Epithelial cell of proximal tubule (primary cell): ENCODE results near the gene CDC14A. TPM values are rescaled to one million over a fixed set of nuclear protein-coding genes. Genes with fewer than 3 reads are reported as not detected.
A peak's percentile ranks its signal among the peaks of the same experiment; 100 is the strongest.

Source experiments
- DNase-seq: peaks from one replicate; pipeline ENCODE4 v3.0.0-alpha.2; 2011; ENCODE audit warnings: low read depth
- H3K4me3 ChIP-seq: 2 replicates; pipeline ENCODE4 v1.5.1; 2011; ENCODE audit warnings: low read depth, mild to moderate bottlenecking, low read length
- total RNA-seq: library from RNA; depleted of rRNA; stranded (reverse); fragments of >200 nt; gene quantifications from 2 replicates; pipeline ENCODE4 v1.2.3, GENCODE V29; 2015
- TF ChIP-seq, protein P1 (sequence below): conservative IDR thresholded peaks from 2 replicates; pipeline ENCODE4 v1.5.1; 2012; ENCODE audit warnings: low read depth, mild to moderate bottlenecking, low read length

CDC14A gene
- total RNA-seq, 1 donor from 2014 or later: 7.4 TPM

DNA sequence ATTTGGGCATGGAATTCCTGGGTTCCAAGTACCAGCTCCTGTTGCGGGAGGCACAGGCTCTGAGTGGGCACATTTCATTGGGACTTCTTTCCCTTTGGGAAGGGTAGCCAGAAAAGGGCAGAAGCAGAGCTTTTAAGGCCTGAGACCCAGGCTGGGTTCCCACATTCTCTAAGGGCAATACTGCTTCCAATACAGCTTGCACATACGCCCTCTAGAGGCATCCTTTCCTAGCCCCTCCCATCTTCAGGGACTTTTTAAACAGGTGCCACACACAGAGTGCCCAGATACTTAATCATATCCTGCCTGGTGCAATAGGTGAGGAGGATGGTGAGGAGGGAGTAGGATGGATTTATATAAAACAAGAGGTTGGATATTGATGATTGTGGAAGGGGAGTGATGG, 191.3 kb downstream of the CDC14A start:
- DNase-seq: no peak
- TF ChIP-seq, protein P1, sequence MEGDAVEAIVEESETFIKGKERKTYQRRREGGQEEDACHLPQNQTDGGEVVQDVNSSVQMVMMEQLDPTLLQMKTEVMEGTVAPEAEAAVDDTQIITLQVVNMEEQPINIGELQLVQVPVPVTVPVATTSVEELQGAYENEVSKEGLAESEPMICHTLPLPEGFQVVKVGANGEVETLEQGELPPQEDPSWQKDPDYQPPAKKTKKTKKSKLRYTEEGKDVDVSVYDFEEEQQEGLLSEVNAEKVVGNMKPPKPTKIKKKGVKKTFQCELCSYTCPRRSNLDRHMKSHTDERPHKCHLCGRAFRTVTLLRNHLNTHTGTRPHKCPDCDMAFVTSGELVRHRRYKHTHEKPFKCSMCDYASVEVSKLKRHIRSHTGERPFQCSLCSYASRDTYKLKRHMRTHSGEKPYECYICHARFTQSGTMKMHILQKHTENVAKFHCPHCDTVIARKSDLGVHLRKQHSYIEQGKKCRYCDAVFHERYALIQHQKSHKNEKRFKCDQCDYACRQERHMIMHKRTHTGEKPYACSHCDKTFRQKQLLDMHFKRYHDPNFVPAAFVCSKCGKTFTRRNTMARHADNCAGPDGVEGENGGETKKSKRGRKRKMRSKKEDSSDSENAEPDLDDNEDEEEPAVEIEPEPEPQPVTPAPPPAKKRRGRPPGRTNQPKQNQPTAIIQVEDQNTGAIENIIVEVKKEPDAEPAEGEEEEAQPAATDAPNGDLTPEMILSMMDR: peak; percentile 50
- H3K4me3 ChIP-seq: no peak overlapping the region

DNA sequence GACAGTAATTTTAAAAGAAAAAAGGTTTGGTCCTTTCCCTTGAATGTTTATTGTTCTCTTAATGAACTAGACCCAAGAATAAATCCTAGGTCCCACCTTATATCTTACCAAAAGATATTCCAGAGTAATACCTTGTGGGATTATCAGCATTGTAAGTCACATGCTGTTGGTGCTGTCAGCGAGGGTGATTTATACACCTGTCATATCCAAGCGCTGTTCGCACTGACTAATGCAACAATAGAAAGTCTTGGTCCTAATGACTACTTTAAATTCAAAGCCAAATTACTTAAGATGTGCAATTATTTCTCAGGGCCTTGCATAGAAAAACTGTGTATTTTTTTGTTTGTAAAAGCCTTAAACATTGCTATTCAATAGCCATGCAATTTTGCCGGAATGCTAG, 192.5 kb downstream of the CDC14A start:
- TF ChIP-seq, protein P1: no peak
- H3K4me3 ChIP-seq: no peak overlapping the region
- DNase-seq: no peak

DNA sequence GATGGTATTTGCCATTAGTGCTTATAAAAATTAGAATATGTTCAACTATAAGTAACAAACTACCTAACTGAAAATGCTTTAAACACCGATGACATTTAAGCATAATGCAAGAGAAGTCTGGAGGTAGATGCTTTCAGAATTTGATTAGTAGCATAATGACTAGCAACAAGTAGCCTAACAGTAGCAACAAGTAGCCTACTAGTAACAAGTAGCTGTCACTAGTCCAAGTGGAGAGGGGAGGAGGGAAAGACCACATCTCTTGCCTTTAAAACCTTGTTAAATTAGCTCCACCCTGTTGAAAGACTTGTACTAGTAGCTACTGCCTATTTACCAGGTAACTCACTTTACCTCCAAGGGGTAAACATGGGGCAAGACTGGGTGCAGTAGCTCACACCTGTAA, 193.5 kb downstream of the CDC14A start:
- TF ChIP-seq, protein P1: no peak
- H3K4me3 ChIP-seq: no peak overlapping the region
- DNase-seq: no peak

DNA sequence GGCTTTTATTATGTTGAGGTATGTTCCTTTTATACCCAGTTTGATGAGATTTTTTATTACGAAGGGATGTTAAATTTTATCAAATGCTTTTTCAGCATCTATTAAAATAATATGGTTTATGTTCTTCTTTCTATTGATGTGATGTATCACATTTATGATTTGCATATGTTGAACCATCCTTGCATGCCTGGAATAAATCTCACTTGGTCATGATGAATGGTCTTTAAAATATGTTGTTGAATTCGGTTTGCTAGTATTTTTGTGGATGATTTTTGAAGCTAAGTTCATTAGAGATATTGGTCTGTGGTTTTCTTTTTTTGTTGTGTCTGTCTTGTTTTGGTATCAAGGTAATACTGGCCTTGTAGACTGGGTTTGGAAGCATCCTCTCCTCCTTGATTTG, 199.7 kb downstream of the CDC14A start:
- TF ChIP-seq, protein P1: no peak
- no peak overlapping the region for H3K4me3 ChIP-seq
- no peak for DNase-seq

DNA sequence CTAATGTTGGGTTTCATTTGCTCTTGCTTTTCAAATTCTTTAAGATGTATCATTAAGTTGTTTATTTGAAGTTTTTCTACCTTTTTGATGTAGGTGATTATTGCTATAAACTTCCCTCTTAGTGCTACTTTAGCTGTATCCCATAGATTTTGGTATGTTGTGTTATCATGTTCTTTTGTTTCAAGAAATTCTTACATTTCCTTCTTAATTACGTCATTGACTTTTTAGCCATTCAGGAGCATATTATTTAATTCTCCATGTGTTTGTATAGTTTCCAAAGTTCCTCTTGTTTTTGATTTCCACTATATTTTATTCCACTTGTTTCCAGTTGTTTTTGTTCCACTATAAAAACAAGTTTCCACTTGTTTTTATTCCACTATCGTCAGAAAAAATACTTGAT, 200.6 kb downstream of the CDC14A start:
- no peak for DNase-seq
- no peak overlapping the region for H3K4me3 ChIP-seq
- TF ChIP-seq, protein P1: no peak

DNA sequence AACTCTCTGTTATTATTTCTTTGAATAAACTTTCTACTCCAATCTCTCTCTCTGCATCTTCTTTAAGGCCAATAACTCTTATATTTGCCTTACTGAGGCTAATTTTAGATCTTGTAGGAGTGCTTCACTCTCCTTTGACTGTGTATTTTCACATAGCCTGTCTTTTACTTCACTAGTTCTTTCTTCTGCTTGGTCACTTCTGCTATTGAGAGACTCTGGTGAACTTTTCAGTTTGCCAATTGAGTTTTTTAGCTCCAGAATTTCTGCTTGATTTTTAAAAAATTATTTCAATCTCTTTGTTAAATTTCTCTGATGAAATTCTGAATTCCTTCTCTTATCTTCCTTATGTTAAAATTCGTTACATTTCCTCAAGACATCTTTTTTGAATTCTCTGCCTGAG, 203.9 kb downstream of the CDC14A start:
- TF ChIP-seq, protein P1: no peak
- no peak for DNase-seq

DNA sequence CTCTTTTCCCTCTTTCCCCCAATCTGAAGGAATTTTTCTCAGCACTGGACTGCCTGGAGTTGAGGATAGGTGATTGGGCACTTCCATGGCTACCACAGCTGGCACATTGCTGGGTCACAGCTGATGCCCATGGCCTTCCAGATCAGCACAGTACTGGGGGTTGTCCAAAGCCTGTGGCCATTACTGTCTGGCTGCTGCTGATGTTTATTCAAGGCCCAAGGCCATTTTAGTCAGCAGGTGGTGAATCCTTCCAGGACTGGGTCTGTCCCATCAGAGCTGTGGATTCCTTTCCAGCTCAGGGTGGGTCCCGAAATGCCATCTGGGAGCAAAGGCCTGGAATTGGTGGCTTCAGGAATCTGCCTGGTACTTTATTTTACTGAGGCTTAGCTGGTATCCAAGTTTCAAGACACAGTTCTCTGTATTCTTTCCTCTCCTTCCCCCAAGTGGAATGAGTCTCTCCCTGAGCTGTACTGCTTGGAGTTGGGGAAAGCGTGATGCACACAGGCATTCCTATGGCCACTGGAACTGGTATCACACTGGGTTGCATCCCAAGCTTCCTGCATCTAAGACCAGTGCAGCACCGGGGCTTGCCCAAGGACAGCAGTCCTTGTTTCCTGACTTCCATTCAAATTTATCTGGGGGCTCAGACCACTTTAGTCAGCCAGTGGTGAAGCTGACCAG, 204.8 kb downstream of the CDC14A start:
- no peak for DNase-seq
- TF ChIP-seq, protein P1: no peak
- H3K4me3 ChIP-seq: no peak overlapping the region

More for the DNA sequence above, 203.9 kb downstream of the CDC14A start:
- no peak overlapping the region for H3K4me3 ChIP-seq
